Testis (tissue), 3 donors: Measurements from ENCODE around the gene PTPRT. TPM values are rescaled to one million over a fixed set of nuclear protein-coding genes. Genes with fewer than 3 reads are reported as not detected.

Source experiments
- DNase-seq: peaks from one replicate; pipeline ENCODE4 v3.0.0-alpha.2; 2019
- H3K27ac ChIP-seq, 2 donors: fragments of 200-600 bp; sonication (generic); one replicate each; pipeline ENCODE4 v1.5.1; 2019
- H3K27me3 ChIP-seq: fragments of 200-600 bp; sonication (generic); one replicate; pipeline ENCODE4 v1.5.1; 2019
- H3K36me3 ChIP-seq: fragments of 200-600 bp; sonication (generic); one replicate; pipeline ENCODE4 v1.5.1; 2017; ENCODE audit warnings: low read depth; ENCODE audit errors: missing control alignments
- H3K4me1 ChIP-seq: fragments of 200-600 bp; sonication (generic); one replicate; pipeline ENCODE4 v1.5.1; 2019
- H3K4me3 ChIP-seq, 2 donors: fragments of 200-600 bp; sonication (generic); one replicate each; pipeline ENCODE4 v1.5.1; 2017 to 2019
- H3K9me3 ChIP-seq: fragments of 200-600 bp; sonication (generic); one replicate; pipeline ENCODE4 v1.5.1; 2017
- POLR2A ChIP-seq: fragments of 450-650 bp; IDR thresholded peaks from one replicate; pipeline ENCODE4 v1.6.1; 2017; ENCODE audit warnings: antibody characterized with exemption, mild to moderate bottlenecking, moderate library complexity
- WGBS, 2 donors: methylation state at CpG; one replicate each; pipeline ENCODE4 v1.1.5; 2018; 5-methylcytosine and 5-hydroxymethylcytosine counted together
- intact Hi-C: fragments of 100-400 bp; cut with DNase I; formaldehyde crosslinking; loops from one replicate; pipeline ENCODE4 v1.15.1; 2023; ENCODE audit warnings: low total_unique reads
- polyA plus RNA-seq: library from polyadenylated mRNA; stranded (reverse); fragments of 350-450 nt; fragmentation: Illumina TruSeq; extraction: RNeasy Lipid Tissue Mini Kit (QIAGEN cat#74804); gene quantifications from one replicate; pipeline ENCODE4 v1.2.3, GENCODE V29; 2014; ENCODE audit warnings: low read depth, low replicate concordance; ENCODE audit not compliant: insufficient read depth
- total RNA-seq, 2 donors: library from RNA; depleted of rRNA; stranded (reverse); fragments of >200 nt; gene quantifications; one replicate each; pipeline ENCODE4 v1.2.3, GENCODE V29; 2016
- TF ChIP-seq, protein P1 (sequence below), 3 experiments: fragments of 450-650 bp in 2 of 3; fragments of 200-600 bp in 1 of 3; sonication (generic) in 1 of 3; IDR thresholded peaks; one replicate each; pipeline ENCODE4 v1.5.1; 2016 to 2019; ENCODE audit warnings: antibody characterized with exemption in 3 of 3, mild to moderate bottlenecking in 2 of 3, moderate library complexity in 1 of 3

PTPRT gene
- total and polyA plus RNA-seq, 3 donors from 2014 or later: 2.3 to 2.5 (median 2.3) TPM

DNA sequence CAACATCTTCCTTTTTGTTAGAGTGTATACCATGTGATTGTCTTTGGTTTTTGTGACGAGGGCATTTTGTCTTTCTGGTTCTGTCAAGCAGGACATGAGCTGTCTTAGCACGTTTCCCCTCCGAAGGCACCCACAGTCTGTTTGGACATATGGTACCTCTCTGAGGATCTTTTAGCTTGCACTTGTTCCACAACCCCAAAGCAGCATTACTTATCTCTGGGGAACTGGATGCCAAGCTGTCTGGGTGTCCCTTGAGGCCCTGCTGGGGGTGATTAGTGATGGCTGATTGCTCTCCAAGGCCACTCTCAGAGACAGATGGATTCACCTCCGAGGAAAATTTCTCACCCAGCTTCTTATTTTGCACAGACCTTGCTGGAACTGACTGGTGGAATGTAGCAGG is 1126.6 kb downstream of the PTPRT start:
- H3K4me1 ChIP-seq: no peaks in the 10 kb centered on the region
- H3K4me3 ChIP-seq: no peak overlapping the region
- H3K36me3 ChIP-seq: no peaks in the 10 kb centered on the region
- H3K27me3 ChIP-seq: no peaks in the 10 kb centered on the region
- intact Hi-C loops: no loop called here
- WGBS, 2 donors: 72 to 76% methylated on average over 4 of the region's 4 CpGs
- H3K9me3 ChIP-seq: no peaks in the 10 kb centered on the region
- DNase-seq: no peak
- TF ChIP-seq, protein P1, sequence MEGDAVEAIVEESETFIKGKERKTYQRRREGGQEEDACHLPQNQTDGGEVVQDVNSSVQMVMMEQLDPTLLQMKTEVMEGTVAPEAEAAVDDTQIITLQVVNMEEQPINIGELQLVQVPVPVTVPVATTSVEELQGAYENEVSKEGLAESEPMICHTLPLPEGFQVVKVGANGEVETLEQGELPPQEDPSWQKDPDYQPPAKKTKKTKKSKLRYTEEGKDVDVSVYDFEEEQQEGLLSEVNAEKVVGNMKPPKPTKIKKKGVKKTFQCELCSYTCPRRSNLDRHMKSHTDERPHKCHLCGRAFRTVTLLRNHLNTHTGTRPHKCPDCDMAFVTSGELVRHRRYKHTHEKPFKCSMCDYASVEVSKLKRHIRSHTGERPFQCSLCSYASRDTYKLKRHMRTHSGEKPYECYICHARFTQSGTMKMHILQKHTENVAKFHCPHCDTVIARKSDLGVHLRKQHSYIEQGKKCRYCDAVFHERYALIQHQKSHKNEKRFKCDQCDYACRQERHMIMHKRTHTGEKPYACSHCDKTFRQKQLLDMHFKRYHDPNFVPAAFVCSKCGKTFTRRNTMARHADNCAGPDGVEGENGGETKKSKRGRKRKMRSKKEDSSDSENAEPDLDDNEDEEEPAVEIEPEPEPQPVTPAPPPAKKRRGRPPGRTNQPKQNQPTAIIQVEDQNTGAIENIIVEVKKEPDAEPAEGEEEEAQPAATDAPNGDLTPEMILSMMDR (IDR thresholded peaks at IDR 0.05): no peak
- no peak for TF ChIP-seq POLR2A
- H3K27ac ChIP-seq: no peak overlapping the region

DNA sequence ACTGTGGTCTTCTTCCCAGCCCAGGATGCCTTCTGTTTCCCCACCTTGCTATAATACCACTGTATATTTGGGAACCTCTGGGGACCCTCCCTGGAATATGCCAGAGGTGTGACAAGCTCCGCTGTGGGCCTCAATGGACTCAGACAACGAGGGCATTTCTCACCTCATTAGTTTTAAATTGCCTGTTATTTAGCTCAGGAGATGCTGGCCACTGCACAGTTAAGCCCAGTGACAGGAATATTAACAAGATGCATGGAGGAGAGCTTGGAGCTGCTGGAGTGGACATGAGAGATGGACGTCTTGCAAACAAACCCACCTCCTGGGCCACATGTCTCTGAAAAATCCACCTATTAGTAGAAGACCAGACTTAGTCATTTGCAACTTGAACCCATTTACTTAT is 1136.4 kb downstream of the PTPRT start:
- no peaks in the 10 kb centered on the region for H3K36me3 ChIP-seq
- H3K4me1 ChIP-seq: no peaks in the 10 kb centered on the region
- H3K27ac ChIP-seq: no peak overlapping the region
- intact Hi-C loops: no loop called here
- no peaks in the 10 kb centered on the region for H3K9me3 ChIP-seq
- no peaks in the 10 kb centered on the region for H3K27me3 ChIP-seq
- 65 to 81% methylated on average over 3 of the region's 3 CpGs for WGBS, 2 donors
- no peak for DNase-seq
- H3K4me3 ChIP-seq: no peak overlapping the region
- TF ChIP-seq POLR2A: no peak
- TF ChIP-seq, protein P1 (IDR thresholded peaks at IDR 0.05): no peak

DNA sequence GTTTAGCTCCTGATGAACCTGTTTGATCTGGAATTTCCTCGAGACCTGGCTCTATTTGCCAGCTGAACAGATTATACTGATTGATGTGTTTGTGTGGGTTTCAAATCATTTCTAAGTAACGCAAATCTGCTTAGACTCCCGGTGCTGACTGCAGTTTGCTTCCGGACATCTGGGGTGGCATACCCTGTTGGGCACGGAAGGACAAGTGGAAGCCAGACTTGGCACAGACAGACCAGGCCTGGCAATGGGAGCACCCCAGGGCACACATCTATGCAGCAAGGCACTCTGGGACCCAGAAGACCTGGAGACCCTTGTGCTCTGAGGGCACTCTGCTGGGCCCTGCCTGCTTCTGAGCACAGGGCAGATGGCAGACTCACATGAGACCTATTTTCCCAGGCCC is 1137.8 kb downstream of the PTPRT start:
- Histone ChIP-seq H3K4me3 (no peak overlapping the region), H3K27me3 (no peaks in the 10 kb centered on the region), H3K36me3 (no peaks in the 10 kb centered on the region), H3K4me1 (no peaks in the 10 kb centered on the region), H3K9me3 (no peaks in the 10 kb centered on the region), H3K27ac (no peak overlapping the region)
- WGBS, 2 donors: 75 to 90% methylated on average over 5 of the region's 5 CpGs
- no peak for DNase-seq
- intact Hi-C loops: no loop called here
- TF ChIP-seq, protein P1 (IDR thresholded peaks at IDR 0.05): no peak
- no peak for TF ChIP-seq POLR2A

DNA sequence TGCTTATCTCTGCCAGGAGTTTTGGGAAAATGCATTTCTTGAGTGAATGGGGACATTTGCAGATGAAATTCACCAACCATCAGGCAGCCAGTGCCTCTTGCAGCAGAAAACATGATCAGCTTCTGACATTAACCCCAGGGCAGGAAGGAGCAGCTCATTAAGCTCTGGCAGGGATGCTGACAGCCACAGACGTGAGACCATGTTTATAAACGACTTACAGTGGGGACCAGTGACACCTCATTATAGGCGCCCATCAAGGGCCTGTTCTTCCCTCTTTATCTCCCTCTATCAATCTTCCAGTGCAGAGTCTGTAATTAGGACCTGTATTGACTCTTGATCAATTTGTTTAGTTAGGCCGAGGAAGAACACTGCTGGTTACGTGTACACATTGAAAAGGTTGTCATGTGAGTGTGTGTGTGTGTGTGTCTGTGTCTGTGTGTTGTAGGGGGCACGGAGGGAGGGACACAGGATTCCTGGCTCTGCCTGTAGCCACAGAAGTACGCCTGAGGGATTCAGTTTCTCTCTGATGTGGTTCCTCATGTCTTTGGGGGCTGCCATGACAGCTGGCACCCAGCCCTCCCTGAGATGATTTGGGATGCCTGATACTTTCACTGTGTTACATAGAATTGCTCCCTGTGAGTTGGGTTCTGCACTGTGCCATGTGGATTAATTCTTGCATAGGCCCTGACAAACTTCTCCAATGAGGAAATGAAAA is 1143.2 kb downstream of the PTPRT start:
- intact Hi-C loops: no loop called here

More for the DNA sequence above, 1143.2 kb downstream of the PTPRT start:
- no peak overlapping the region for H3K27ac ChIP-seq
- H3K36me3 ChIP-seq: no peaks in the 10 kb centered on the region
- TF ChIP-seq, protein P1 (IDR thresholded peaks at IDR 0.05): no peak
- TF ChIP-seq POLR2A: no peak
- no peaks in the 10 kb centered on the region for H3K9me3 ChIP-seq
- H3K27me3 ChIP-seq: no peaks in the 10 kb centered on the region
- 74 to 85% methylated on average over 7 of the region's 7 CpGs for WGBS, 2 donors
- DNase-seq: no peak
- H3K4me3 ChIP-seq: no peak overlapping the region
- H3K4me1 ChIP-seq: no peaks in the 10 kb centered on the region
